Stimulated activated CD4-positive, alpha-beta T cell treated with anti-CD3 and anti-CD28 coated beads, Interleukin-12 subunit alpha, Interleukin-12 subunit beta, amount 100 ng/mL, for 24 hours (primary cell): Measurements from ENCODE around the gene KIF3A.

Source experiments
- DNase-seq, 2 experiments: peaks; one replicate each; pipeline ENCODE4 v3.0.0-alpha.2; 2020; ENCODE audit warnings: low read depth in 2 of 2

The KIF3A gene

GRCh38 chr5:132662925-132663770 lies 74.2 kb downstream of the KIF3A start:
- peak in 1 of 2 experiments; percentile 35 for DNase-seq

DNA sequence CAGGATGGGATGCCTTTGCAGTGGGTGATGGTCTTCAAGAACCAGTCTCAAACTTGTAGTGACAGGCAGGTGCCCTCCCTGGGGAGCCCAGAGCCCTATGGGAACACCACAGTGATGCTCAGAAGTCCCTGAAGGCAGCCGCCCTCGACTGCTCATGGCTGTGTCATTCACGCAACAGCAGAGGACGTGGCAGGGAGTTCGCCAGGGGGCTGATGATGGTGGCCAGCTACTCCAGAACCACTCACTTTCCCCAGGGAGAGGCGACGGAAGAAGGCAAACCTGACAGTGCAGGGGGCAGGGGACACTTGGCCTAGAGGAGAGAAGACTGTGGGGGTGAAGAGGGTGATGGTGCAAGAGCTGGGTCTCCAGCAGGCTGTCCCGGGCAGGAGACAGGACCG lies 75.3 kb downstream of the KIF3A start:
- no peak for DNase-seq

DNA sequence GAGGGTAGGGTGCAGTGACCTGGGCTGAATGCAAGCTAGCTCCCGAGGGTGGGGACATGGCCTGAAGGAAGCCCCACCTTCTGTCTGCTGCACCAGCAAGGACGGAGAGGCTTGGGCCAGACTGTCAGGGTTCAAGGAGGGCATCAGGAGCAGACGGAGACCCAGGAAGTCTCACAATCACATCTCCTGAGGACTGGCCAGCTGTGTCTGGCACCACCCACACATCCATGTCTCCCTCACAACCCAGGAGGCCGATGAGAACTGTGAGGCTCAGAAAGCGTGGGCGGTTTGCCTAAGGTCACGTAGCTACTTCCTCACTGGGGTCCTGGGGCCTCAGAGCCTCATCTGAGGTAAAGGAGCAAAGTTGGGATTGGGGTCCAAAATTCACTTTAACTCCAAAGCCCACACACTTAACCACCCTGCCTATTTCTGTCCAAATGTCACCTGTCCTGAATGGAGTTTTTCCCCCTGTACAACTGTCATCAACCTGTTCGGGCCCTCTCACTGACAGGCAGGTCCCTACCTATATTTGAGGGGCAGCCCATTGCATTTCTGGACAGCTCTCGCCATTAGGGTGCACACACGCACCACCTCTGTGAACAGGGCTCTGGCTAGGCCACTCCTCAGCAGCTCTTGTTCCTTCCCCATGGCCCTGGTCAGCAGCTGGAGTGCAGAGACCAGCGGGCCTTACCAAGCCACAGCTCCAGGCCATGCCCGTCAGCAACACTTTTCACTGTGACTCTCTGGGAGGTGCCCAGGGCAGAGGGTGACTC lies 75.9 kb downstream of the KIF3A start:
- DNase-seq: no peak

DNA sequence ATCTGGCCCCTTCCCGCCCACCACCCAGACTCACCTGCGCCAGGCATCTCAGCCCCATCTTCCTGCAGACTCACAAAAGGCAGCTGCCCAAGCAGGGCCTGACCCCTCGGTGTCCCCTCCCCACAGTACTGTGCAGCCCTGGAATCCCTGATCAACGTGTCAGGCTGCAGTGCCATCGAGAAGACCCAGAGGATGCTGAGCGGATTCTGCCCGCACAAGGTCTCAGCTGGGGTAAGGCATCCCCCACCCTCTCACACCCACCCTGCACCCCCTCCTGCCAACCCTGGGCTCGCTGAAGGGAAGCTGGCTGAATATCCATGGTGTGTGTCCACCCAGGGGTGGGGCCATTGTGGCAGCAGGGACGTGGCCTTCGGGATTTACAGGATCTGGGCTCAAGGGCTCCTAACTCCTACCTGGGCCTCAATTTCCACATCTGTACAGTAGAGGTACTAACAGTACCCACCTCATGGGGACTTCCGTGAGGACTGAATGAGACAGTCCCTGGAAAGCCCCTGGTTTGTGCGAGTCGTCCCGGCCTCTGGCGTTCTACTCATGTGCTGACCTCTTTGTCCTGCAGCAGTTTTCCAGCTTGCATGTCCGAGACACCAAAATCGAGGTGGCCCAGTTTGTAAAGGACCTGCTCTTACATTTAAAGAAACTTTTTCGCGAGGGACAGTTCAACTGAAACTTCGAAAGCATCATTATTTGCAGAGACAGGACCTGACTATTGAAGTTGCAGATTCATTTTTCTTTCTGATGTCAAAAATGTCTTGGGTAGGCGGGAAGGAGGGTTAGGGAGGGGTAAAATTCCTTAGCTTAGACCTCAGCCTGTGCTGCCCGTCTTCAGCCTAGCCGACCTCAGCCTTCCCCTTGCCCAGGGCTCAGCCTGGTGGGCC lies 77.5 kb downstream of the KIF3A start:
- DNase-seq: no peak

DNA sequence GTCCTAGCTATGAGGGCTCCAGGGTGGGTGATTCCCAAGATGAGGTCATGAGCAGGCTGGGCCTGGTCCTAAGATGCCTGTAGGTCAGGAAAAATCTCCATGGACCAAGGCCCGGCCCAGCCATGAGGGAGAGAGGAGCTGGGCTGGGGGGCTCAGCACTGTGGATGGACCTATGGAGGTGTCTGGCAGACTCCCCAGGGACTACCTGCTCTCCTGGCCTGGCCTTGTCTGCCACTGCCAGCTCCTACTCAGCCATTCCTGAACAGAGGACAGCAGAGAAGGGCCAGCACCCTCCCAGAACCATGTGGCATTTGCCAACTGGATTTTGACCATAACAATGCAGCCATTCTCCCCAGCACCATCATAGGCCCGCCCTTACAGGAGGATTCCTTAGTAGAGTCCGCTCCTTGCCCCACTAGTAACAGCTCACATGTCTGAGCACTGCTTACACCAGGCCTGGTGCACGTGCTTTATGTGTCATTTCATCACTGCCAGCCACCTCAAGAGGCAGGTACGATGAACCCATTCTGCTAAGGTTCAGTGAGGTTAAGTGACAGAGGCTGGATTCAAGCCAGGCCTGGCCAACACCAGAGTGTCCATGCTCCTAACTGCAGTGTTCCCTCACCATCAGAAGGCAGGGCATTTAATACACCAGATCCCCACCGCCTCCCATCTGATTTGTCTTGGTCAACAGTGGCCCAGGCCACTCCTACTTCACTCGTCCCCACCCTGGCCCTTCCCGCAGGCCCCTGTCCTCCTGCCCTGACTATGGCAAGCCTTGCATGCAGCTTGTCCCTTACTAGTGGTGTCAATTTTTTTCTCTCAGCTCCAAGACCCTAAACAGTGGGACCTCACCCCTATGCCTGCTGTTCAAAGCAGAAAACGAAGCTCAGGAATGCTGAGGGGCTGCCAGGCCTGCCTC lies 78.7 kb downstream of the KIF3A start:
- DNase-seq: no peak

DNA sequence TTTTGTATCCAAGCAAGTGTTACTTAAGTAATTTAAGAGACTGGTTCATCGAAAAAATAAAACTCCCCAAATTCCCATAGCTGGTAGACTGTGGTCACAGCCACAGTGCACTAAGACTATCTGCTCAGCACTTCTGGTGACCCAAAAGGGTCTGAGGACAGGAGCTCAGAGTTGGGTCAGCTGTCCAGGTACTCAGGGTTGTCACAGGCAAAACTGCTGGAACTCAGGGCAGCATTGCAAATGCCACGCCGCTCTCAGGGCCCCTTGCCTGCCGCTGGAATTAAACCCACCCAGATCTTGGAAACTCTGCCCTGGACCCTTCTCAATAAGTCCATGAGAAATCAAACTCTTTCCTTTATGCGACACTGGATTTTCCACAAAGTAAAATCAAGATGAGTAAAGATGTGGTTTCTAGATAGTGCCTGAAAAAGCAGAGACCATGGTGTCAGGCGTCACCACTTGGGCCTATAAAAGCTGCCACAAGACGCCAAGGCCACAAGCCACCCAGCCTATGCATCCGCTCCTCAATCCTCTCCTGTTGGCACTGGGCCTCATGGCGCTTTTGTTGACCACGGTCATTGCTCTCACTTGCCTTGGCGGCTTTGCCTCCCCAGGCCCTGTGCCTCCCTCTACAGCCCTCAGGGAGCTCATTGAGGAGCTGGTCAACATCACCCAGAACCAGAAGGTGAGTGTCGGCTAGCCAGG lies 79.5 kb downstream of the KIF3A start, which contains the start of gene IL13:
Gene IL13 (plus strand): TSS at position 498 of the 705 bp plus-strand sequence. CDS start 14 bp downstream, at position 512.
- DNase-seq: no peak

- DNase-seq: no peak
These were observed 80.5 kb downstream of the KIF3A start for GRCh38 chr5:132656774-132657355.

DNA sequence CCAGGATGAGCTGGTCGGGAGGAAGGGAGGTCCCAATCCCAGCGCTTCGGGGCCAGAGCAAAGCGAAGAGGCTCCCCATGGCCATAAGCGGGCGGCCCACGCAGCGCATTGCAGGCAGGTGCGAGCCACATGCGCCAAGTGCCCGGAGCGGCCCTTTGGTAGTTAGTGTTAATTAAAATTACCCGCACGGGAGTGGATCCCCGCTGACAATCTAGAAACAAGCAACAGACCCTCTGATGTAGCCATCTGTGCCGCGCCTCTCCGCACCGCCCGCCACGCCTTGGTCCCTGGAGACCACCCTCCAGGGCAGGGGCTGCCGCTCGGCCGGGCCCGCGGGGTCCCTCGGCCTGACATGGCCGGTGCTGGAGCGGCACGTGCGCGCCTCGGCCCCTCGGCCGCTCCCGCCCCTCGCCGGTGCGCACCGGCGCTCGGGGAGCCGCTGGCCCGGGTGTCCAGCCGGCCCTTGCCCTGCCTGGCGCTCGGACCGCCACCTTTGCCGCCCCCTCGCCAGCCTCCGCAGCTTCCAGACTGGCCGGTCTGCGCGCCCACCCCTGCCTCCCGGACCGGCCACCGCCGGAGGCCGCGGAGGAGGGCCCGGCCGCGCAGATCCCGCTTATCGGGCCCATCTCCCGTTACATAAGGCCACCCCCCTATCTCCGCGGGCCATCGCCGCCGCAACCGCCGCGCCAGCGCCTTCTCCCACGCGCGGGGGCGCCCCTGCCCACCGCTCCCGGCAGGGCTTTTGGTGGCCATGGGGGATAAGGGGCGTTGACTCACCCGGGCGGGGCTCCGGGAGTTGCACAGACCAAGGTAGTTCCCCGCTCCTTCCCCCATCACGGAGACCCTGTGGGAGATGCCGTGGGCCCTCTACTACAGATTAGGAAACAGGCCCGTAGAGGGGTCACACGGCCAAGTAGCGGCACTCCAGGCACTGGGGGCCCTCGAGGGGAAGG lies 81.2 kb downstream of the KIF3A start:
- no peak for DNase-seq

DNA sequence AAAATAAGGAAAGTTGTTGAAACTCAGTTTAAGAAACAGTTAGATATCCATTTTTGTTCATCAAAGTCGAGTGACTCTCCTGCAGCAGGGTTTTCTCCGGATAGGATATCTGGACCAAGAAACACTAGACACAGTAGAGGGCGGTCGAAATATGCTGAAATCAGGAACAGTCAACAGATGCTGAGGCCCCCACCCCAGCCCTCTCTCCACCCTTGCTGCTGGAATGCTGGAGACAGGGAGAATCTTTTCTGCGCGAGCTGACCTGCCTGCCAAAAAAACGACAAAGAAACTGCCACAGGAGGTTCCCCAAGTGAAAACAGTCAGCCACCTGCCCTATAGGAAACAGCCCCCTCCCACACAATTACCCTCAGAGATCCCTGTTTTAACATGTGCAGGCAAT lies 83.6 kb downstream of the KIF3A start:
- DNase-seq: no peak

DNA sequence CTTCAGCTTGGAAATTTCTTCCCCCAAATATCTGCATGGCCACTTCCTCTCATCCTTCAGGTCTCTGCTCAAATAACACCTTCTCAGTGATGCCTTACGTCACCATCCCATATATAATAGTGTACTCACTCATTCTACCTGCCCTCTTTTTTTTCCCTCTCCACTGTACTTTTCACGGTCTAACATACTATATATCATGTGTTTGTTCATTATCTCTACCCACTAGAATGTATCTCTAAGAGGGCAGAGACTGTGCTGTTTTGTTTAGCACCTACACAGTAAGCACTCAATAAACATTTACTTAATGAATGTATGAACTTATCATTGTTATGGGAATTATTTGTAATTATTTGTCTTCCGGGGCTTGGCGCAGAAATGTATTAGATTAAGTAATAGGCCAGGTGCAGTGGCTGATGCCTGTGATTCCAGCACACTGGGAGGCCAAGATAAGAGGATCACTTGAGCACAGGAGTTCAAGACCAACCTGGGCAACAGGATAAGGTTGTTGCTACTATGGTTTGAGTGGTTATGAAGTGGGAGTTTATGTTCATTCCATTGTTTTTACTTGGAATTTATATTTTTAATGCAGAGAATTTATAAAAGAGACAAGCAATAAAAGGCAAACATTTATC lies 85.4 kb downstream of the KIF3A start:
- no peak for DNase-seq

GRCh38 chr5:132648355-132648754 lies 89.0 kb downstream of the KIF3A start:
- DNase-seq: no peak

DNA sequence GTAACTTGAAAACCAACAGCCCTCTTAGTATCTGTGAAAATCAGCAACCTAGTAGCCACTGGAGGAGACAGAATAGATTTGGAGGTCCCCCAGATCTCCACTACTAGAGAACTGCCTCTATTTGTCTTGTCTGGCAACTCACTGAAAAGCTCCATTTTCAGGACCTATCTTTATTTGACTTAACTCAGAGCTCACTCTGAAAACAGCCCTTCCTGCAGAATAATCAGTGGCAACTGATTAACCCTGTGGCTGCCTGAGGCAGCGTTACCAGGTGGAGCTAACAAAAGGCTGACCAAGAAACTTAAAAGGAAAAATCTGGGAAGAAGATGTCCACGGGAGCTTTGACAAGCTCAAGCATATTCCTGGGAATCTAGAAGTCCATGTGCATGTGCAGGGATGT lies 89.9 kb downstream of the KIF3A start:
- no peak for DNase-seq

GRCh38 chr5:132646583-132647266 lies 90.6 kb downstream of the KIF3A start:
- no peak for DNase-seq

GRCh38 chr5:132644177-132644576 lies 93.2 kb downstream of the KIF3A start:
- no peak for DNase-seq
